Erythroblast (primary cell): ENCODE measurements around the gene GXYLT1.
"Not testable (repeated sequence)": the region's sequence is repeated elsewhere in the genome, so short reads cannot be mapped to it uniquely, and the experiment has no call there.

Experiments used
- DNase-seq, 2 experiments: peaks; one replicate each; lab custom pipeline; 2025; lab: John Stamatoyannopoulos, UW
- GATA1 ChIP-seq: IDR thresholded peaks from 2 replicates; pipeline ENCODE4 v1.6.1; 2011; ENCODE audit warnings: low read depth, mild to moderate bottlenecking, control low read depth, low read length, moderate library complexity
- POLR2A ChIP-seq: IDR thresholded peaks from 2 replicates; pipeline ENCODE4 v1.6.1; 2011; ENCODE audit warnings: mild to moderate bottlenecking, low read length

The GXYLT1 gene

GRCh38 chr12:42097971-42098370 lies 46.7 kb downstream of the GXYLT1 start:
- DNase-seq = peak; percentile 76 to 79
- TF ChIP-seq POLR2A = peak; percentile 64
- TF ChIP-seq GATA1 = no peak

DNA sequence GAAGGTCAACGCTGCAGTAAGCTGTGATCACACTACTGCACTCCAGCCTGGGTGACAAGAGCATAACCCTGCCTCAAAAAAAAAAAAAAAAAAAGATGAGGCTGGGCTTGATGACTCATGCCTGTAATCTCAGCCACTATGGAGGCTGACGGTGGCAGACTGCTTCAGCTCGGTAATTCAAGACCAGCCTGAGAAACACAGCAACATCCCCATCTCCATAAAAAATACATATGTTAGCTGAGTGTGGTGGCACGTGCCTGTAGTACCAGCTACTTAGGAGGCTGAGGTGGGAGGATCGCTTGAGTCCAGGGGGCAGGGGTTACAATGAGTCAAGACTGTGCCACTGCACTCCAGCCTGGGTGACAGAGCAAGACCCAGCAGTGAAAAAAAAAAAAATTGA lies 50.4 kb downstream of the GXYLT1 start:
- TF ChIP-seq GATA1 (no peak), POLR2A (no peak)
- peak; percentile 74 to 82 for DNase-seq

DNA sequence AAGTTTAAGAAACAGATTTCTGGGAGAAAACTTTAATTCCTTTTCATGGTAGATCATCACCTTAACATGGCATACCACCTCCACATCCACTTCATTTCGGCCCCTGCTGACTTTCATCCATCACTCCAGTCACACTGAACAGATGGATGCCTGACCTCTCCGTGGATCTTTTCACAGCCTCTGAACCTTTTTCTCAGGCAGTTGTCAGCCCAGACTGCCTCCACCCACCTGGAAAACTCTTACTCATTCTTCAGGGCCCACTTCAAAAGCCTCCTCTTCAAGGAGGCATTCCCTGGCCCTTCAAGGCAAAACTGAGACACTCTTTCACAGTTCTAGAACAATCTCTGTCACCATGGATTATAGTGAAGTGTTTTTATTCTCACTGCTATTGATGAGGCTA lies 52.9 kb downstream of the GXYLT1 start:
- TF ChIP-seq POLR2A (no peak), GATA1 (no peak)
- peak in 1 of 2 experiments; percentile 17 for DNase-seq

DNA sequence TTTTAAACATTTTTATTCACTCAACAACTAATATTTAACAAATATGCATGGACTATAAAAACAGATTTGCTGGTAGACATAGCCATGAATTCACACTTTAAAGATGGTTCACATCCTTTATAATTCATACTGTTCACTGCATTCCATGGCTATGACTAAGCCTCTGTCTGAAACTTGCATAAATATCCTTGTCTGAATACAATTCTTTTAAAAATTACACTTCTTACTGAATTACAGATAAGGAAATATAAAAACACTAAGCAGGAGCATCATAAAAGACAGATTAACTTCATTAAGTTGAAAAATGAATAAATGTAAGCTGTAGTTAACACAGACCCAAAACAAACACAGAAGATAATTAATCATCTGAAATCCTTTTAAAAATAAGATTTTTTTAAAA lies 53.8 kb downstream of the GXYLT1 start:
- DNase-seq = no peak

GRCh38 chr12:42086031-42086430 lies 58.6 kb downstream of the GXYLT1 start:
- peak; percentile 81 to 90 for DNase-seq
- no peak for TF ChIP-seq GATA1
- no peak for TF ChIP-seq POLR2A

More for the DNA sequence above, 53.8 kb downstream of the GXYLT1 start:
- no peak for TF ChIP-seq GATA1
- no peak for TF ChIP-seq POLR2A

DNA sequence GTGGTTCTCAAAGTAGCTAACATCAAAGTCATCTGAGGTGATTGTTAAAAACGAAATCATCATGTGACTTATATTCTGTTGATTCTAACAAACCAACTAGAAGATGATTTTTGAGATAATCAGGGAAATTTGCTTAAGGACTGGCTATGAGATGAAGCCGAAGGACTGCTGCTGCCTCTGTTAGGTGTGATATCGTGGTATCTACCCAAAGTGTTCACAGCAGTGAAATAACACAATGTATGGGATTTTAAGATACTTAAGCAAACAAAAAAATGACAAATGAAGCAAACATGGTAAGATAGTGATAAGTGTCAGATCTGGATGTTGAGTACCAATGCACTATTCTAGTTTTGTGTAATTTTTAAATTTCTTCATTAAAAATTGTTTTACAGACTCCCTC lies 59.1 kb downstream of the GXYLT1 start:
- peak; percentile 73 to 95 for DNase-seq
- no peak for TF ChIP-seq POLR2A
- no peak for TF ChIP-seq GATA1

- peak in 1 of 2 experiments; percentile 21 for DNase-seq
- TF ChIP-seq GATA1 (no peak), POLR2A (no peak)
These were observed 60.2 kb downstream of the GXYLT1 start for GRCh38 chr12:42084522-42084921.

DNA sequence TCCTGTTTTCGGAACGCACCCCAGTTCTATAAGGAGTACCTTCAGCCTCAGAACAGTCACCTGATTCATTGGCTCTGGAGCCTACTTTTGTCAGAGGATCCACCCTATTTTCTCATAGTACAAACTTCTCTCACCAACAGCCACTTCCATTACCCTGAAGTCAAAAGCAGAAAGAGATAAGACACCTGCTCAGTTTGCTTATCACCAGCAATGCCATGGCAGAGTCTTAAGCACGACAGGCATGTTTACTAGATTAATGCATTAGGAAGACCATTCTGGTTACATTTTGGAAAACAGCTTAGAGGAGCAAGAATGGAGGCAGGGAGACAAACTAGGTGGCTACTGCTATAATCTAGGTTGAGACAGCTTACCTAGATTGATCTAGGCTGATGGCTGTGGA lies 67.7 kb downstream of the GXYLT1 start:
- TF ChIP-seq GATA1 (peak; percentile 74), POLR2A (peak; percentile 27)
- DNase-seq = peak; percentile 75 to 94

GRCh38 chr12:42070036-42070435 lies 74.6 kb downstream of the GXYLT1 start:
- TF ChIP-seq GATA1 (no peak), POLR2A (no peak)
- DNase-seq = no peak

DNA sequence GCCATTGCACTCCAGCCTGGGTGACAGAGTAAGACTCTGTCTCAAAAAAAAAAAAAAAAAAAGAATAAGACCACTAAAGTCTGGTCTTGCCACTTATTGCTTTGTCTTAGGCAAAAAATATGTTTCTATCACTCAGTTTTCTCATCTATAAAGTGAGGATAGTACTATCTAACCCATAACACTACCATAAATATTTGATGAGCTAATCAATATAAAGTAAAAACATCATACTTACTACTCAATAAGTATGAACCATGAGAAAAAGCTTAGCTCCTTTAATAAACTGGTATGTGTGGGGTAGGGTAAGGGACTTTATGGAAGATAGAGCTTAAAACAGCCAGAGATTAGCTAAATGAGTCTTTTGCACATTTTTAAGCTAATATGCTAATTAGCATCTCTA lies 85.5 kb downstream of the GXYLT1 start:
- TF ChIP-seq POLR2A (no peak), GATA1 (no peak)
- no peak for DNase-seq

DNA sequence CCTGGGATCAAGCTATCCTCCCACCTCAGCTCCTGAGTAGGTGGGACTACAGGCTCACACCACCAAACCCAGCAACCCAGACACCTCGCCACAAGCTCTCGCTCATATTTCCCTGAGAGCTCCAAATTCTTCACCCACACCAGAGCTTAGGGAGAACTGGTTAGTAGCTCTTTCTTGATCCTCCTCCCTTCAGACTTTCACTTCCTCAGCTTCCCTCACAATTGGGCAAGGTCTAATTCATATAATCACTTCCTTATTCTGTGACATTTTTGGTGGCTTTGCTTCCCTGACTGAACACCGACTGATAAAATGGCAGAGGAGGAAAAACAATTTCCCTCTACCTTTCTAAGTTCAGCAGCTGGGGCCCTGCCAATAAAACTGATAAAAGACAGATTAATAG lies 88.5 kb downstream of the GXYLT1 start:
- DNase-seq = no peak
- no peak for TF ChIP-seq GATA1
- TF ChIP-seq POLR2A = no peak

DNA sequence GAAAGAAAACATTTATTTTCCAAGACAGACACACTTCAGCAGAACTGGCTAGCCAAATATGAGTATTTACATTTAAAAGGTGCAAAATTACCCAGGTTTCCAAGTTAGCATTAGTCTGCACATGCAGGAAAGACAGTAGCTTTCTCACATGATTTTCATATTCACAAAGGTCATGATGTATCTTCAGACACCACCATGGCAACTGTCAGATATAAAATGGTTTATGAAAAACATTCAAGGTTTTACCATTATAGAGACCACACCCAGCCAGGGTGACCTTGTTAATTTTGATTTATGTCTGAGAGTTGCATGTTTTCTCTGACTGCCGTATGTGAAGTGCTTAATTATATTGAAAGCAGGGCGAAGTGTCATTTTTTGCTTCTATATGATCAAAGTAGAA lies 91.2 kb downstream of the GXYLT1 start:
- TF ChIP-seq POLR2A (no peak), GATA1 (no peak)
- no peak for DNase-seq

DNA sequence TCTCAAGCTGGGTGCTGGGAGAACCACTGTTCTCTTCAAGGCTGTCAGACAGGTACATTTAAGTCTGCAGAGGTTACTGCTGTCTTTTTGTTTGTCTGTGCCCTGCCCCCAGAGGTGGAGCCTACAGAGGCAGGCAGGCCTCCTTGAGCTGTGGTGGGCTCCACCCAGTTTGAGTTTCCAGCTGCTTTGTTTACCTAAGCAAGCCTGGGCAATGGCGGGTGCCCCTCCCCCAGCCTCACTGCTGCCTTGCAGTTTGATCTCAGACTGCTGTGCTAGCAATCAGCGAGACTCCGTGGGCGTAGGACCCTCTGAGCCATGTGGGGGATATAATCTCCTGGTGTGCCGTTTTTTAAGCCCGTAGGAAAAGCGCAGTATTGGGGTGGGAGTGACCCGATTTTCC lies 95.7 kb downstream of the GXYLT1 start:
- DNase-seq = not testable (repeated sequence)

DNA sequence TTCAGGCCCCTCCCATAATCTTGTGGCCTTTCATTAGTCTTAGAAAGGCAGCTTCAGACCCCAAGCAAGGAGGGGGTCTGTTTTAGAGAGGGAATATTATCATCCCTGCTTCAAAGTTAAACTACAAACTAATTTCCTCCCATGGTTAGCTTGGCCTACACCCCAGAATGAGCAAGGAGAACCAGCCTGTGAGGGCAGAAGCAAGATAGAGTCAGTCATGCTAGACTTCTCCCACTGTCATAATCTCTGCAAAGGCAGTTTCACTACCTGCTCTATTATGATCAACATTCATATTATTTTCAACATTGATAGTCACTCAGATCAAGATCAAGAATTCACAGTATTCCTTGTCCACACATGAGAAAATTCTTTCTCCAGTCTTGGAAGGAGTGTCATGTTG lies 105.1 kb downstream of the GXYLT1 start:
- no peak for DNase-seq

DNA sequence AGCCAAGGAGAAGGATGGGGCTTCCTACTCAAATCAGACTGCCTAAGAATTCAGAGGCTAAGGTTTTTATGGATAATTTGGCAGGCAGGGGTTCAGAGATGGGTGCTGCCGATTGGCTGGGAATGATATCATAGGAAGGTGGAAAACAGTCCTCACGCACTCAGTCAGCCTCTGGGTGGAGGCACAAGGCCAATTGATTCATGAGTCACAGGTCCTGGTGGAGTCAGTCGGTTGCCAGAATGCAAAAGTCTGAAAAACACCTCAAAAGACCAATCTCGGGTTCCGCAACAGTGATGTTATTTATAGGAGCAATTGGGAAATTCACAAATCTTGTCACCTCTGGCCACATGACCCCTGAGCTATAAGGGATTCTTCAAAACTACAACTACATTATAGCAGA lies 105.5 kb downstream of the GXYLT1 start:
- TF ChIP-seq POLR2A (no peak), GATA1 (no peak)
- peak in 1 of 2 experiments; percentile 14 for DNase-seq

More for the DNA sequence above, 105.1 kb downstream of the GXYLT1 start:
- no peak for TF ChIP-seq GATA1
- TF ChIP-seq POLR2A = no peak
